PC-3 (cell line): ENCODE results near the gene MRPL20.

ENCODE experiments used
- EZH2 ChIP-seq: fragments of 300-600 bp; sonication (generic); IDR thresholded peaks from one replicate; pipeline ENCODE4 v1.6.1; 2017; ENCODE audit warnings: antibody characterized with exemption, mild to moderate bottlenecking, low read length; ENCODE audit not compliant: unreplicated experiment
- TF ChIP-seq, protein P1 (sequence below): fragments of 300-600 bp; sonication (generic); conservative IDR thresholded peaks from 2 replicates; pipeline ENCODE4 v1.5.1; 2017; ENCODE audit warnings: antibody characterized with exemption, low read depth, mild to moderate bottlenecking, low read length

DNA sequence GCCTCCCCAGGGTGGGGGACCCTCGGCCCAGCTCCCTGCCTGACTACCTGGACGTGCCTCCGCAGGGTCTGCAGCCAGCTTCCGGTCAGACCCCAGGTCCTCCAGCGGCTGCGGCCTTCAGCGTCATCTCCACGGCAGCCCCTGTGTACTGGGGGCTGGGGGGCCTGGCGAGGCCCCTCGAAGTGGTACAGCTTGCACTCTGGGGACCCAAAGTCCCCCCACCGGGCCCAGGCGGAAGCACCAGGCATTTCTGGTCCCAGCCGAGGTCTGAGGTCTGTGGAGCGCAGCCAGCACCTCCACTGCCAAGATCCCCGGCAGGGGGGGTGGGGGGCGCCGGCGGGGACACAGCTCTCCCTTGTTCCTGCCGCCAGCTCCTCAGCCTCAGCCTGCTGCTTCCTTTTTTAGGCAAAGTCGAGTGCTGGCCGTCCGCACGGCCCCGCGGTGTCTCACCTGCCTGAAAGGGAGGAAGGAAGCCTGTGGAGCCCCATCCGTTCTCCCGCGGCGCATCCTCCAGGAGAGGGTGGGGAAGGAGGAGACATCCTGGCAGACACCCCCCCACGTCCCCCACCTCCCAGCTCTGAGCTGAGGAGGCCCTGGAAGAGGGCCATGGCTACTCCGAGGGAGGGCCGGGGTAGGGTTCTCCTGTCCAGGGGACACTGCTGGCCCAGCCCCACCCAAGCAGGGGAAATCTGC lies 27.2 kb upstream of the MRPL20 start:
- TF ChIP-seq, protein P1, sequence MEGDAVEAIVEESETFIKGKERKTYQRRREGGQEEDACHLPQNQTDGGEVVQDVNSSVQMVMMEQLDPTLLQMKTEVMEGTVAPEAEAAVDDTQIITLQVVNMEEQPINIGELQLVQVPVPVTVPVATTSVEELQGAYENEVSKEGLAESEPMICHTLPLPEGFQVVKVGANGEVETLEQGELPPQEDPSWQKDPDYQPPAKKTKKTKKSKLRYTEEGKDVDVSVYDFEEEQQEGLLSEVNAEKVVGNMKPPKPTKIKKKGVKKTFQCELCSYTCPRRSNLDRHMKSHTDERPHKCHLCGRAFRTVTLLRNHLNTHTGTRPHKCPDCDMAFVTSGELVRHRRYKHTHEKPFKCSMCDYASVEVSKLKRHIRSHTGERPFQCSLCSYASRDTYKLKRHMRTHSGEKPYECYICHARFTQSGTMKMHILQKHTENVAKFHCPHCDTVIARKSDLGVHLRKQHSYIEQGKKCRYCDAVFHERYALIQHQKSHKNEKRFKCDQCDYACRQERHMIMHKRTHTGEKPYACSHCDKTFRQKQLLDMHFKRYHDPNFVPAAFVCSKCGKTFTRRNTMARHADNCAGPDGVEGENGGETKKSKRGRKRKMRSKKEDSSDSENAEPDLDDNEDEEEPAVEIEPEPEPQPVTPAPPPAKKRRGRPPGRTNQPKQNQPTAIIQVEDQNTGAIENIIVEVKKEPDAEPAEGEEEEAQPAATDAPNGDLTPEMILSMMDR = no peak
- TF ChIP-seq EZH2 = no peak
